EH (cell line): ENCODE results near the gene NAA38.
A peak's percentile ranks its signal among the peaks of the same experiment; 100 is the strongest.
"Not testable (repeated sequence)": the region's sequence is repeated elsewhere in the genome, so short reads cannot be mapped to it uniquely, and the experiment has no call there.

Experiments
- DNase-seq: peaks from one replicate; pipeline ENCODE4 v3.0.0-alpha.2; 2015; ENCODE audit warnings: low read depth

NAA38 gene

DNA sequence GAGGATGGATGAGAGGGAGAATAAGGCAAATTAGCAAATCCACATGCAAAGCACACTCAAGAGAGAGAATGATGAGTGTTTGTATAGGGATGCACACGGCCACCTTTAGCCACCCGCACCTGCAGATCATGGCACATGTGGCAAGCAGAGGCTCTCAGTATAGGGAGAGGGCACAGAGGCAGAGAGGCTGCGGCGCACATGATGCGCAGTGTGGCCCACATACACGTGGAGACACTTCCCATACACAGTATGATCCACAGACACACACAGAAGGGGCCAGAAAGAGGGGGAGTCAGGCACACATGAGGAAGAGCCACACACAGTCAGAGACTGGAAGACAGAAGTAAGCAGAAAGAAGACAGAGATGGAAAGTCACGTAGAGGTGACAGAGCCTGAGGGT lies 24.7 kb upstream of the NAA38 start:
- DNase-seq: no peak

GRCh38 chr17:7881276-7882054 lies 24.1 kb upstream of the NAA38 start:
- DNase-seq: peak; percentile 21

DNA sequence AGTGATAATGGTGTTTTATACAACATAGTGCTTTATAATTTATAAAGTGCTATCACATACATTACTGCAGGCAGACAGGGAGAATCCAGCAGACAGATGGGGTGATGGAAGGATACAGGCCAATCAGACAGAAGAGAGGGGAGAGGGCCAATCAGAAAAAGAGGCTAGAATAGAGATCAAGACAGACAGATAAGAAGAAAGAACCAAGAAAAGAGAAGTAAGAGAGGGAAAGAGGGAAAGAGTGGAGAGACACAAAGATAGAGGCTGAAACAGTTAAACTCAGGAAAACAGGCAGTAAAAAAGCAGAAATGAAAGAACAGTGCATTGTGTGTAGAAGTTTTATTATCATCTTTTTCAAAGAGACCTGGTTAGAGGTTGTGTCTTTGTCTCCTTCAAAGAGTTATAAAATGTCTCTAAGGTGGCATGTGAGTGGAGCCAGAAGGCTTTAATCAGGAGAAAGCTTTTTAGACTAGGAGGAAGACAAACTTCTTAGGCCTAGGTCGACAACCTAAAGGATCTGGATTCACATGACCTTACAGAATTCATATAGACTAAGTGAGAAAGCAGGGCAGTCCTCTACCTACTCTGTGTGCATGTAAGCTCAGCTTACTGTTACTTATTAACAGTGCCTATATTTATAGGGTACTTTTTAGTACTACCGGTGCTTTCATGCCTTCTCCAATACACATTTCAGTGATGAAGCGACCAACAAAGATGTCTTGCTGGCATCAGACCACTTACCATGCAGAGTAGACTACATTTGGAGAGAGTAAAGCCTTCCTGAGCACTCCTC lies 22.9 kb upstream of the NAA38 start:
- DNase-seq: no peak

GRCh38 chr17:7878234-7878633 lies 20.9 kb upstream of the NAA38 start:
- DNase-seq: no peak

DNA sequence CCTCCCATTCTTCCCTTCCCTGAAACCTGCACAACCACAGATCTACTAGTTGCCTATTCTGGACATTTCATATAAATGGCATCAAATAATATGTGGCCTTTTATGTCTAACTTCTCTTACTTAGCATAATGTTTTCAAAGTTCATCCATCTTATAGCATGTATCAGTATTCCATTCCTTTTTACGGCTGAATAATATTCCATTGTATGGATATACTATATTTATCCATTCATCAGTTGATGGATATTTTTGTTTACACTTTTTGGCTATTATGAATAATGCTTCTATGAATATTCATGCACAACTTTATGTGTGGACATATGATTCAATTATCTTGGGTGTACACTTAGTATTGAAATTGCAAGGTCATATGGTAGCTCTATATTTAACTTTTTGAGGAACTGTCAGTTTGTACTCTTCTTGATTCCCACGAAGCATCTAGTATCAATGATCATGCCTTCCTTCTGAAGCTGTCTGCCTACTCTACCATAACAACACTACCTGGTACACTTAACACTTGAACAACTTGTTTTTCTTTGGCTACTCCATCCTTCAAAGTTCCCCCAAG lies 18.5 kb upstream of the NAA38 start:
- no peak for DNase-seq

- no peak for DNase-seq
Observed at GRCh38 chr17:7873051-7873450, 15.7 kb upstream of the NAA38 start.

DNA sequence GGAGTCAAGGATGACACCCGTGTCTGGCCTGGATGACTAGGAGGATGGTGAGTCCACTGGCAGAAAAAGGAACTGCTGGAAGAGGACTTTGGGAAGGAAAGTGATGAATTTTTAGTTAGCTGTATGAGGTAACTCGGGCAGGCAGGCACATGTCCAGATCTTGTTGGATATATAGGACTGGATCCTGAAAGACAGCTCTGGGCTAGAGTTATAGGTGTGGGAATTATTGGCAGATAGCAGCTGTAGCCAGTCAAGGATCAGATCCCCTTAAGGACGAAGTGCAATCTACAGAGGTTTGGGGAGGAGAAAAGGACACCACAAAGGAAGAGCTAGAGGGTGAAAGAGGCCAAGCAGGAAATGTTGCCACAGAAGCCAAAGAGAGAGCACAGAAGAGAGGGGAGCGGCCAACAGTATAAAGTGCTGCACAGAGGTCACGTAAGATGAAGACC lies 10.5 kb upstream of the NAA38 start:
- DNase-seq: no peak

GRCh38 chr17:7864995-7865650 lies 7.8 kb upstream of the NAA38 start:
- DNase-seq: no peak

DNA sequence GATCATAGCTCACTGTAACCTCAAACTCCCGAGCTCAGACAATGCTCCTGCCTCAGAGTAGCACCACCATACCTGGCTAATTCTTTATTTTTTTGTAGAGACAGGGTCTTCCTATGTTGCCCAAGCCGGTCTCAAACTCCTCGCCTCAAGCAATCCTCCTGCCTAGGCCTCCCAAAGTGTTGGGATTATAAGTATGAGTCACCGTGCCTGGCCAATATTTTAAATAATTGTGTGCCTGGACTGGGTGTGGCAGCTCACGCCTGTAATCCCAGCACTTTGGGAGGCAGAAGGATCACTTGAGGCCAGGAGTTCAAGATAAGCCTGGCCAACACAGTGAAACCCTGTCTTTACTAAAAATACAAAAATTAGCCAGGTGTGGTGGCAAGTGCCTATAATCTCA lies 7.0 kb upstream of the NAA38 start:
- not testable (repeated sequence) for DNase-seq

DNA sequence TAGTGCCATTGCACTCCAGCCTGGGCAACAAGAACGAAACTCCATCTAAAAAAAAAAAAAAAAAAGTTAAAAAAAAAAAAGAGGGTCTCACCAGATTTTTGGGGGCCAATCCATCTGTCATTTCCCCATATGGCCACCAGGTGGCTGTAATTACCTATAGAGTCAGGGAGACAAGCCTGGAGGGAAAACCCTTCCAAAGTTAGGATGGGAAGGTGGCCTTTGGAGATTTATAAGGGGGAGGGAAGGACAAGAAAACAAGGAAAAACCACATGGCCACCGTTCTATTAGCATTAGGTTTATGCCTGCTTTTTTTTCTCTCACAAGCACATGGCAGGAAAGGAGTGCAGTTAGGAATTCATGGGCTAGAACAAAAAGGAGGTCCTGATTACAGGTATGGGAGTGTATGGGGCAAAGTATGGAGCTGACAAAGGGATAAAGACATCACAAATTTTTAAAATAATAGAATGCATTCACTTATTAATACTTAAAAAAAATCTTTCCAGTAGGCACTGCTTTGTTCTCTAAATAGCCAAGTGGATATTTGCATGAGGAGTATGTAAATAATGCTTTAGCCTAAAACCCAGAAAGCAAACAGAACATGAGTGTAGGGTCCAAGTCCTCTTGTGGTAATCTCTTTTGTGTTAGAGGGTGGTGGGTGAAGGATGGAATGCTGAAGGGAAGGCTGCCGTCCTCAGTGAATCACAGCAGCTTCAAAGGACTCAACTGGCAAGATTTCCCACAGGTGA lies 5.5 kb upstream of the NAA38 start:
- DNase-seq: peak; percentile 63

DNA sequence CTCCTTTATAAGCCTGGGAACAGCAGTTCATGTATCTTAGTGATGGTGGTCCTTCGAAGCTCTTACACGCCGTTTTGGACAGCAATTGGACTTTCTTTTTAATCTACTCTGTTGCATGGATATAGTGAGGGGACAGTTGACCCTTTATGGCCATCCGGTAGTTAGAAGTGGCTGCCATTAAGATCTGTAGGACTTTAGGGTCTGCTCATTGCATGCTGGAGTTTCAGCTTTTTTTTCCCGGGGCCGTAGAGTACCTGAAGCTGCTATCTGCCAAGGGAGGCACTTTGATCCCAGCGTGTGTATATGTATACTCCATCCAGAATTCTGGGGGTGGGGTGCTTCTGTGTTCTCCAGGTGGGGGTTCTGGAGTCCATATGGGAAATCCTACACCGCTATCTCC lies 1.7 kb upstream of the NAA38 start:
- DNase-seq: no peak

DNA sequence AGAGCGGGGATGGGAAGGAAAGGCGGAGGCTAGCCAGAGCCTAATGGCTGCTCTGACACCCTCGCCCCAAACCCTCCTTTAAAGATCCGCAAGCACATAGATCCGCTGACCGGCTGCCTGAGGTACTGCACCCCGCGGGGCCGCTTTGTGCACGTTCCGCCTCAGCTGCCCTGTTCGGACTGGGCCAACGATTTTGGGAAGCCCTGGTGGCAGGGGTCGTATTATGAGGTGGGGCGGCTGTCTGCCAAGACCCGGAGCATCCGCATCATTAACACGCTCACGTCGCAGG lies 1.1 kb upstream of the NAA38 start:
- DNase-seq: peak; percentile 64

DNA sequence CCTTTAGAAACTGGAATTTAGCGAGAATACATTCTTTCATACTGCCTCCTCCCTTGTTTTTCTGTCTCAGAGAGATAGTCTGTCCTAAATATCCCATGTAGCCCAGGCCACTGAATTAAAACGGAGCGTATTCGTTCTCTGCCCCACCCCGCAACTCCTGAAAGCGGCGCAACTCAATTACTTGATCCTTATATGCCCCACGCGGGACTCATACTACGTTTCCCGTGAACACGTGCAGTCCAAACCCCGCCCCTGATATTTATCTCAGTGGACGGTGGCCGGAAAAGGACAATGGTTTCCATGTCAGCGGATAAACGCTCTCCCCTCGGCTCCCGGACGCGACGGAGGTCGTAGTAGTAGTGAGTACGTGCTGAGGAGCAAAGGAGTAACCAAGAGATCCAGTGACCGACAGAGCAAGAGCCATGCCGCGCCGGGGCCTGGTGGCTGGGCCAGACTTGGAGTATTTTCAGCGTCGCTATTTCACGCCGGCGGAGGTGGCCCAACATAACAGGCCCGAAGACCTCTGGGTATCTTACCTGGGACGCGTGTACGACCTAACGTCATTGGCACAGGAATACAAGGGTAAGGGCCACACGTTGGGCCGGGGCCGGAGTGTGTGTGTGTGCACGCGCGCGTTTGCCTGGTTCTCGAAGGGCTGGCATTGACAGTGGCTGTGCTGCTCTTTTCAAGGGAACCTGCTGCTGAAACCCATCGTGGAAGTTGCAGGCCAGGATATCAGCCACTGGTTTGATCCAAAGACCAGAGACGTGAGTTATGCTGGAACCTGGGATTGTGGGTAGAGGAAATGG lies 558 bp upstream of the NAA38 start, which contains the start of gene CYB5D1:
Gene CYB5D1 (plus strand): TSS at position 291 of the 809 bp plus-strand sequence. CDS start 132 bp downstream, at position 423.
- DNase-seq: peak; percentile 94

DNA sequence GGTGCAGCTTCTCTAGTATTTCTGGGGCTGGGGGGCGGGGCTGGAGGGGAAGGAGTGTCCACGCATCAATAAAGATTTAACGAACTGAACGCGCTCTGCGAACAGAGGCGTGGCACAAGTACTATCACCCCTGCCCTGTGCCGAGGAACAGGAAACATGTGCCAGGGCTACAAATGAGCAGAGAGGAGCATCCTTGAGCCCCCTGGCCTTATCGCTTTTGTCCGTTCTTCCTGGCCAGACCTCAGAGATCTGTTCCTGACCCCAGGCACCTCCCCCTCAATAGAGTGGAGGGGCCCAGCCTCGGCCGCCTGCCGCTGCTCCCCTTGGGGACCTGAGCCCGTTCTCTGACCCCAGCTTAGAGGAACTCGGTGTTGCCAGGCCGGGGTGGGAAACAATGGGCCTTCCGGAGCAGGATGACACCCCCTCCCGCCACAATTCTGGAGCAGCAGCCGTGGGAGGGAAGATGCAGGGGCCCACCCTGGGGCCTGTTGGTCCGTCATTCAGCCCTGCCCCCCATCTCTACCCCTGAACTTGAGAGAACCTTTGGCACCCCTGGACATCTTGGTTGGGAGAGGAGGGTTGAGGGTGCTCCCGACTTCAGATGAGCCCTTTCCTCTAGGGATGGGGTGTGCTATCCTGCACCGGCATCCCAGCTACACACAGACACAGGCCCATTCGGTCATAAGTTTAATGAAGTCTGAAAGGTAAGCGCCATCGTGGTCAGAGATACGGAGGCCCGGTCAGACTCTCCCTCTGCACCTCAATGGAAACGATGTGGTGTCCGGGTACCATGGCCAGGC lies 1.1 kb downstream of the NAA38 start:
- DNase-seq: peak; percentile 28

DNA sequence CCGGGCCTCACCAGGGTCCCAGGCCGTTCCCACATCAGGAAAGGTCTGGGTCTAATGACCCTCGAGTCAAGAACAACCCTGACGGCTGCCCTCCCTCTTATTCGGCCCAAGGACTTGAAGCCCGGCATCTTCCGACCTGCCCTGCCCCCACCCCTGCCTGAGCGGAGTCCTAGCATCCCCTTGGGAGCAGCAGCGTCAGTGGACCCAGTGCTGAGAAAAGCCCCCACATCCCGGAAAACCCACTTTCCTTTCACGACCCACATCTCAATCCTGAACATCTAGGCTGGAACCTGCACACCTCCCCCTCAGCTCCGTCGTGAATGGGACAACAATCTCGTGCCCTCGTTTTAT lies 1.7 kb downstream of the NAA38 start:
- no peak for DNase-seq

DNA sequence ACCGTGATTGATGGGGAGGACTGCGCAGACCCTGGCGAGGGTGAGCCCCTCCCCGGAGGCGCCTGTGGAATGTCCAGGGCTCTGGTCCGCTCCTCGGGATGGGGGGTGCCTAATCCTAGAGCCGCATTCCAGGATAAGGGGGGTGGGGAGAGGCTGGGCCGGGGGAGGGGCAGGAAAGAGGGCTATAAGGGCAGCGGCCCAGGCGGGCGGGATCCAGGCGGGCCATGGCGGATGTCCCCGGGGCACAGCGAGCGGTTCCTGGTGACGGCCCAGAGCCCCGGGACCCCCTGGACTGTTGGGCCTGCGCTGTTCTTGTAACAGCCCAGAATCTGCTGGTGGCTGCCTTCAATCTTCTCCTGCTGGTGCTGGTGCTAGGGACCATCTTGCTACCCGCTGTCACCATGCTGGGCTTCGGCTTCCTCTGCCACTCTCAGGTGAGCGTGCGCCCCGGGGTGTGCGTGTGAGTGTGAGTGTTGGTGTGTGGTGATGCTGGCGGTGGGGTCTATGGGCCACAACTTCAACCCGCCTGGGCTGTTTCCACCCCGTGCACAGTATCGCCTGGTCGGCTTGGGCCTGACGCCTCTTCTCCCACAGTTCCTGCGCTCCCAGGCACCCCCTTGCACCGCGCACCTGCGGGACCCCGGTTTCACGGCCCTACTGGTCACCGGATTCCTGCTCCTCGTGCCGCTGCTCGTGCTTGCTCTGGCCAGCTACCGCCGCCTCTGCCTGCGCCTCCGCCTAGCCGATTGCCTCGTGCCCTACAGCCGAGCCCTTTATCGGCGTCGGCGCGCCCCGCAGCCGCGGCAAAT lies 2.3 kb downstream of the NAA38 start, which contains the start of gene TMEM88:
Gene TMEM88 (plus strand): TSS at position 216 of the 809 bp plus-strand sequence. CDS start 9 bp downstream, at position 225.
- DNase-seq: no peak

DNA sequence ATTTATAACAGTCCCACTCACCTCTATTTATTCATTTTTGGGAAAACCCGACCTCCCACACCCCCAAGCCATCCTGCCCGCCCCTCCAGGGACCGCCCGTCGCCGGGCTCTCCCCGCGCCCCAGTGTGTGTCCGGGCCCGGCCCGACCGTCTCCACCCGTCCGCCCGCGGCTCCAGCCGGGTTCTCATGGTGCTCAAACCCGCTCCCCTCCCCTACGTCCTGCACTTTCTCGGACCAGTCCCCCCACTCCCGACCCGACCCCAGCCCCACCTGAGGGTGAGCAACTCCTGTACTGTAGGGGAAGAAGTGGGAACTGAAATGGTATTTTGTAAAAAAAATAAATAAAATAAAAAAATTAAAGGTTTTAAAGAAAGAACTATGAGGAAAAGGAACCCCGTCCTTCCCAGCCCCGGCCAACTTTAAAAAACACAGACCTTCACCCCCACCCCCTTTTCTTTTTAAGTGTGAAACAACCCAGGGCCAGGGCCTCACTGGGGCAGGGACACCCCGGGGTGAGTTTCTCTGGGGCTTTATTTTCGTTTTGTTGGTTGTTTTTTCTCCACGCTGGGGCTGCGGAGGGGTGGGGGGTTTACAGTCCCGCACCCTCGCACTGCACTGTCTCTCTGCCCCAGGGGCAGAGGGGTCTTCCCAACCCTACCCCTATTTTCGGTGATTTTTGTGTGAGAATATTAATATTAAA lies 3.1 kb downstream of the NAA38 start:
- no peak for DNase-seq

DNA sequence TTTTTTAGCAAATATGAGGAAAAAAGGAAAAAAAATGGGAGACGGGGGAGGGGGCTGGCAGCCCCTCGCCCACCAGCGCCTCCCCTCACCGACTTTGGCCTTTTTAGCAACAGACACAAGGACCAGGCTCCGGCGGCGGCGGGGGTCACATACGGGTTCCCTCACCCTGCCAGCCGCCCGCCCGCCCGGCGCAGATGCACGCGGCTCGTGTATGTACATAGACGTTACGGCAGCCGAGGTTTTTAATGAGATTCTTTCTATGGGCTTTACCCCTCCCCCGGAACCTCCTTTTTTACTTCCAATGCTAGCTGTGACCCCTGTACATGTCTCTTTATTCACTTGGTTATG lies 3.7 kb downstream of the NAA38 start:
- no peak for DNase-seq
